ENCODE data around the gene PTPRCAP. TPM values are rescaled to one million over a fixed set of nuclear protein-coding genes. Genes with fewer than 3 reads are reported as not detected.

The PTPRCAP gene
- total and polyA plus RNA-seq, 9 of the 15 experiments (the other 6 are each of a cell fraction or from before 2014, with no cell fraction given) = 0.22 to 2.0 (median 1.1) TPM; not detected in 4

GRCh38 chr11:67468759-67469507, 31.5 kb upstream of the PTPRCAP start, which contains the start of gene TMEM134 (continued):
- TF ChIP-seq TCF7L2 (IDR thresholded peaks at IDR 0.05; ENCODE audit: low read depth, low read length) = no peak
- TF ChIP-seq MLX (CRISPR knock-in tag; conservative IDR thresholded peaks at IDR 0.05) = no peak
- no peak for TF ChIP-seq FOXA1 (IDR thresholded peaks at IDR 0.05; ENCODE audit: borderline replicate concordance)
- TF ChIP-seq HNRNPH1 (optimal IDR thresholded peaks at IDR 0.05; ENCODE audit: low read depth, low read length) = no peak
- no peak for TF ChIP-seq SOX6 (IDR thresholded peaks at IDR 0.05)
- TF ChIP-seq XRCC5 (IDR thresholded peaks at IDR 0.05; ENCODE audit: low read depth, low read length) = peak; percentile 84
- TF ChIP-seq EGR1 (conservative IDR thresholded peaks at IDR 0.05) = peak; percentile 72
- peak; percentile 50; the same call in 1 of the 2 replicates for TF ChIP-seq MBD2 (IDR thresholded peaks at IDR 0.05; ENCODE audit: borderline replicate concordance, low read depth)
- no peak for TF ChIP-seq STAT5B (CRISPR knock-in tag; IDR thresholded peaks at IDR 0.05)
- TF ChIP-seq BCLAF1 (IDR thresholded peaks at IDR 0.05; ENCODE audit: borderline replicate concordance in 1 of 2, control insufficient read depth in 1 of 2, low read depth in 2 of 2, low read length in 1 of 2) = no peak
- no peak for TF ChIP-seq NCOA1 (IDR thresholded peaks at IDR 0.05; ENCODE audit: low read depth)
- peak; percentile 68 to 73 for TF ChIP-seq NRF1 (conservative IDR thresholded peaks at IDR 0.05 in 1 of 2, IDR thresholded peaks at IDR 0.05 in 1 of 2)
- no peak for TF ChIP-seq TSC22D4 (tag; IDR thresholded peaks at IDR 0.05)
- TF ChIP-seq ZNF398 (CRISPR knock-in tag; IDR thresholded peaks at IDR 0.05) = no peak
- no peak for TF ChIP-seq TEAD1 (CRISPR knock-in tag; IDR thresholded peaks at IDR 0.05)
- TF ChIP-seq HDAC3 (IDR thresholded peaks at IDR 0.05; ENCODE audit: borderline replicate concordance, partially characterized antibody) = no peak
- TF ChIP-seq DEAF1 (CRISPR knock-in tag; IDR thresholded peaks at IDR 0.05) = peak; percentile 32; the same call in 1 of the 2 replicates
- no peak for TF ChIP-seq ZBTB34 (CRISPR knock-in tag; IDR thresholded peaks at IDR 0.05)
